HepG2 (cell line): ENCODE data around the gene TRIM59. TPM values are rescaled to one million over a fixed set of nuclear protein-coding genes. Genes with fewer than 3 reads are reported as not detected.

Experiments
- ATAC-seq: fragments of 200-7000 bp; cut with Tn5 transposase; 3 replicates; pipeline ENCODE4 v1.9.1; 2020; ENCODE audit warnings: mild to moderate bottlenecking, moderate library complexity
- BruUV-seq: library from RNA; stranded (reverse); fragments of 400-500 nt; replicated peaks from 2 replicates; lab custom pipeline; 2021; lab: Mats Ljungman, UMichigan
- CTCF ChIA-PET: fragments of 300-600 bp; formaldehyde crosslinking; extraction: SDS; loops from one replicate; lab custom pipeline; 2021; ENCODE audit warnings: low total read pairs, inconsistent platforms, low intra/inter-chr PET ratio; lab: Yijun Ruan, JAX
- POLR2A ChIA-PET: fragments of 350-600 bp; sonication (Branson Sonifier 250); formaldehyde crosslinking; loops from one replicate; lab custom pipeline; 2020; ENCODE audit warnings: antibody characterized with exemption, inconsistent platforms; lab: Yijun Ruan, JAX
- DNase-seq: peaks from one replicate; pipeline ENCODE4 v3.0.0-alpha.2; 2015; ENCODE audit warnings: low spot score
- FAIRE-seq: peaks from 3 replicates; lab custom pipeline; 2011; peaks lifted over from hg19 to GRCh38; lab: Jason Lieb, UNC
- H2AFZ ChIP-seq: one replicate; pipeline ENCODE4 v1.6.1; 2011; ENCODE audit warnings: low read length, inconsistent platforms
- H3K27ac ChIP-seq: fragments of 300-600 bp; 3 replicates; pipeline ENCODE4 v1.8.0; 2011; ENCODE audit warnings: mixed run types, mild to moderate bottlenecking, mixed read lengths, low read length, inconsistent platforms; ENCODE audit not compliant: insufficient read depth; ENCODE audit errors: extremely low read length
- H3K27me3 ChIP-seq, 2 experiments: fragments of 200-600 bp in 1 of 2; 2 replicates in 1 of 2; 3 replicates in 1 of 2; pipeline versions ENCODE4 v1.6.0 to v1.8.0; 2011; ENCODE audit warnings: low read length in 2 of 2, mild to moderate bottlenecking in 2 of 2, moderate library complexity in 2 of 2, inconsistent platforms in 1 of 2; ENCODE audit not compliant: insufficient read depth in 2 of 2, control insufficient read depth in 1 of 2
- H3K36me3 ChIP-seq, 2 experiments: fragments of 200-600 bp in 1 of 2; replicated peaks in 1 of 2; 2 replicates in 1 of 2; 3 replicates in 1 of 2; pipeline versions ENCODE4 v1.5.1 to v1.8.0; 2011; ENCODE audit warnings: low read length in 2 of 2, inconsistent platforms in 1 of 2; ENCODE audit not compliant: insufficient read depth in 2 of 2, control insufficient read depth in 1 of 2
- H3K4me1 ChIP-seq: 2 replicates; pipeline ENCODE4 v1.5.1; 2012; ENCODE audit warnings: low read length, inconsistent platforms; ENCODE audit not compliant: insufficient read depth
- H3K4me2 ChIP-seq: 2 replicates; pipeline ENCODE4 v1.6.0; 2011; ENCODE audit warnings: low read depth, low read length, inconsistent platforms
- H3K4me3 ChIP-seq, 3 experiments: fragments of 200-600 bp in 1 of 3; sonication (generic), shearing (Covaris generic) in 1 of 3; replicated peaks in 1 of 3; 2 replicates each; pipeline ENCODE4 v1.5.1; 2011 to 2016; ENCODE audit warnings: low read length in 3 of 3, inconsistent platforms in 2 of 3, low read depth in 2 of 3, mild to moderate bottlenecking in 2 of 3, control low read depth in 1 of 3, mixed read lengths in 1 of 3; ENCODE audit not compliant: insufficient read depth in 1 of 3
- H3K79me2 ChIP-seq: one replicate; pipeline ENCODE4 v1.6.1; 2011; ENCODE audit warnings: low read length, inconsistent platforms; ENCODE audit not compliant: insufficient read depth
- H3K9ac ChIP-seq: 2 replicates; pipeline ENCODE4 v1.6.0; 2011; ENCODE audit warnings: mild to moderate bottlenecking, low read depth, low read length, inconsistent platforms; ENCODE audit not compliant: insufficient read depth
- H3K9me3 ChIP-seq: 2 replicates; pipeline ENCODE4 v1.5.1; 2012; ENCODE audit warnings: mild to moderate bottlenecking, low read length
- H4K20me1 ChIP-seq: 2 replicates; pipeline ENCODE4 v1.6.0; 2011; ENCODE audit warnings: inconsistent platforms, mild to moderate bottlenecking, low read length, moderate library complexity; ENCODE audit not compliant: insufficient read depth
- EED ChIP-seq: sonication (generic); formaldehyde crosslinking; IDR thresholded peaks from 2 replicates; pipeline ENCODE4 v1.5.0; 2020; ENCODE audit warnings: mild to moderate bottlenecking, missing genetic modification reagents
- FOXO1 ChIP-seq: sonication (generic); formaldehyde crosslinking; IDR thresholded peaks from 2 replicates; pipeline ENCODE4 v1.4.0; 2020; ENCODE audit warnings: missing genetic modification reagents
- GABPB1 ChIP-seq: IDR thresholded peaks from 2 replicates; pipeline ENCODE4 v1.6.1; 2016; ENCODE audit warnings: mild to moderate bottlenecking, missing genetic modification reagents, moderate library complexity, missing compliant biosample characterization
- SIX1 ChIP-seq: sonication (generic); formaldehyde crosslinking; IDR thresholded peaks from 2 replicates; pipeline ENCODE4 v1.4.0; 2020; ENCODE audit warnings: missing genetic modification reagents, borderline replicate concordance
- ZBTB43 ChIP-seq: sonication (generic); formaldehyde crosslinking; conservative IDR thresholded peaks from 2 replicates; pipeline ENCODE4 v1.4.0; 2020; ENCODE audit warnings: missing genetic modification reagents
- ZKSCAN1 ChIP-seq: fragments of 150-350 bp; IDR thresholded peaks from 2 replicates; pipeline ENCODE4 v1.6.1; 2014; ENCODE audit warnings: low read length
- ZNF136 ChIP-seq: sonication (generic); formaldehyde crosslinking; IDR thresholded peaks from 2 replicates; pipeline ENCODE4 v1.8.1; 2022; ENCODE audit warnings: low read depth, mild to moderate bottlenecking, moderate library complexity, missing genetic modification reagents
- ZNF17 ChIP-seq: sonication (generic); formaldehyde crosslinking; IDR thresholded peaks from 2 replicates; pipeline ENCODE4 v1.5.0; 2020; ENCODE audit warnings: mild to moderate bottlenecking, missing genetic modification reagents
- ZNF749 ChIP-seq: sonication (generic); formaldehyde crosslinking; IDR thresholded peaks from 2 replicates; pipeline ENCODE4 v1.8.0; 2022; ENCODE audit warnings: mild to moderate bottlenecking, missing genetic modification reagents, moderate library complexity, borderline replicate concordance
- WGBS: methylation state at CpG from one replicate; pipeline ENCODE4 v1.1.6; 2017; ENCODE audit warnings: low lambda C conversion rate; 5-methylcytosine and 5-hydroxymethylcytosine counted together
- in situ Hi-C: cut with HindIII; loops from 2 replicates; pipeline ENCODE4 v1.10.0; 2017; ENCODE audit warnings: low pct_unique_long_range_greater_than_20kb; ENCODE audit not compliant: extremely low pct_ligation_motif_present
- intact Hi-C: fragments of 100-400 bp; cut with micrococcal nuclease; formaldehyde crosslinking; loops from one replicate; pipeline ENCODE4 v1.10.0; 2022; ENCODE audit not compliant: unreplicated experiment
- polyA plus RNA-seq, 8 experiments: library from polyadenylated mRNA; depleted of rRNA in 3 of 8; stranded (reverse) in 7 of 8; unstranded in 1 of 8; fragments of >200 nt; fragmentation: Illumina TruSeq in 4 of 8; extraction: Trizol in 4 of 8; gene quantifications; 2 replicates each; pipeline versions ENCODE4 v1.2.1 to v1.2.3, GENCODE V29; 2011 to 2016; ENCODE audit warnings: low read depth in 4 of 8, missing spikeins in 1 of 8, mixed read lengths in 1 of 8; ENCODE audit not compliant: insufficient read depth in 1 of 8
- total RNA-seq, 5 experiments: library from RNA; depleted of rRNA; stranded (reverse); fragments of >200 nt; fragmentation: Illumina TruSeq; extraction: Trizol; gene quantifications; 2 replicates each; pipeline ENCODE4 v1.2.3, GENCODE V29; 2016; ENCODE audit warnings: low read depth in 1 of 5
- TF ChIP-seq, protein P1 (sequence below), 2 experiments: sonication (generic) in 1 of 2; formaldehyde crosslinking in 1 of 2; IDR thresholded peaks; 2 replicates each; pipeline versions ENCODE4 v1.6.1 to v1.9.0; 2014 to 2022; ENCODE audit warnings: antibody characterized with exemption in 1 of 2, borderline replicate concordance in 1 of 2, inconsistent platforms in 1 of 2, low read depth in 1 of 2, missing genetic modification reagents in 1 of 2

The TRIM59 gene
- total and polyA plus RNA-seq, 2 of the 13 experiments (the other 11 are each of a cell fraction or from before 2014, with no cell fraction given), result 1.3 to 3.2 TPM

- Histone ChIP-seq H3K9ac (no peak overlapping the region), H3K4me3 (no peak overlapping the region), H3K27ac (no peak overlapping the region), H4K20me1 (no peaks in the 10 kb centered on the region)
- BruUV-seq, result no TSS peak
- ATAC-seq, result no peak
- in situ Hi-C loops, result no loop called here
- TF ChIP-seq ZNF749 (CRISPR knock-in tag) (no peak), SIX1 (CRISPR knock-in tag) (no peak), ZKSCAN1 (no peak), ZNF136 (CRISPR knock-in tag) (no peak), EED (CRISPR knock-in tag) (no peak), ZNF17 (CRISPR knock-in tag) (no peak), FOXO1 (CRISPR knock-in tag) (no peak), GABPB1 (no peak), ZBTB43 (no peak)
- TF ChIP-seq, protein P1, sequence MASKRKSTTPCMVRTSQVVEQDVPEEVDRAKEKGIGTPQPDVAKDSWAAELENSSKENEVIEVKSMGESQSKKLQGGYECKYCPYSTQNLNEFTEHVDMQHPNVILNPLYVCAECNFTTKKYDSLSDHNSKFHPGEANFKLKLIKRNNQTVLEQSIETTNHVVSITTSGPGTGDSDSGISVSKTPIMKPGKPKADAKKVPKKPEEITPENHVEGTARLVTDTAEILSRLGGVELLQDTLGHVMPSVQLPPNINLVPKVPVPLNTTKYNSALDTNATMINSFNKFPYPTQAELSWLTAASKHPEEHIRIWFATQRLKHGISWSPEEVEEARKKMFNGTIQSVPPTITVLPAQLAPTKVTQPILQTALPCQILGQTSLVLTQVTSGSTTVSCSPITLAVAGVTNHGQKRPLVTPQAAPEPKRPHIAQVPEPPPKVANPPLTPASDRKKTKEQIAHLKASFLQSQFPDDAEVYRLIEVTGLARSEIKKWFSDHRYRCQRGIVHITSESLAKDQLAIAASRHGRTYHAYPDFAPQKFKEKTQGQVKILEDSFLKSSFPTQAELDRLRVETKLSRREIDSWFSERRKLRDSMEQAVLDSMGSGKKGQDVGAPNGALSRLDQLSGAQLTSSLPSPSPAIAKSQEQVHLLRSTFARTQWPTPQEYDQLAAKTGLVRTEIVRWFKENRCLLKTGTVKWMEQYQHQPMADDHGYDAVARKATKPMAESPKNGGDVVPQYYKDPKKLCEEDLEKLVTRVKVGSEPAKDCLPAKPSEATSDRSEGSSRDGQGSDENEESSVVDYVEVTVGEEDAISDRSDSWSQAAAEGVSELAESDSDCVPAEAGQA (IDR thresholded peaks at IDR 0.05; ENCODE audit: low read depth), result no peak
- TF ChIP-seq, protein P1 (CRISPR knock-in tag; IDR thresholded peaks at IDR 0.05; ENCODE audit: borderline replicate concordance), result no peak
- TF ChIP-seq, all 625 proteins: peak for 0
- Histone ChIP-seq H3K4me2 (no peak overlapping the region), H2AFZ (no peak overlapping the region), H3K36me3 (no peaks in the 10 kb centered on the region), H3K79me2 (no peaks in the 10 kb centered on the region), H3K4me1 (peaks cover 6% of the 10 kb centered on the region; the same call in 1 of the 2 replicates), H3K9me3 (no peaks in the 10 kb centered on the region), H3K27me3 (no peaks in the 10 kb centered on the region)
- intact Hi-C loops, result no loop called here
- CTCF ChIA-PET, result no interaction called here
- no peak for FAIRE-seq
- POLR2A ChIA-PET, result no interaction called here
- WGBS, result 67% methylated on average over 10 of the region's 10 CpGs
- no peak for DNase-seq
These were observed 29.8 kb upstream of the TRIM59 start for GRCh38 chr3:160479376-160479775.
